ENCODE measurements around the gene CDKN3. TPM values are rescaled to one million over a fixed set of nuclear protein-coding genes. Genes with fewer than 3 reads are reported as not detected.
"Not testable (repeated sequence)": the region's sequence is repeated elsewhere in the genome, so short reads cannot be mapped to it uniquely, and the experiment has no call there.

The CDKN3 gene
- total RNA-seq, 2 experiments from 2014 or later, result 76.3 to 79.6 TPM

GRCh38 chr14:54381821-54382220, 15.0 kb upstream of the CDKN3 start:
- Mint-ChIP-seq H3K36me3 (ENCODE audit: low read depth) (no peaks in the 10 kb centered on the region), H3K9me3 (no peaks in the 10 kb centered on the region), H3K4me1 (no peaks in the 10 kb centered on the region), H3K27ac (no peak overlapping the region), H3K4me3 (no peak overlapping the region), H3K27me3 (peaks cover 25% of the 10 kb centered on the region)
- POLR2A ChIA-PET, result interaction anchor here (1.1 kb wide), 1 partner anchor 14 kb away, joined by 3 read pairs; the partner anchor contains the start of gene CDKN3
- CTCF ChIA-PET, result interaction anchor here (1.8 kb wide), 1 partner anchor 13 kb away, joined by 4 read pairs; no protein-coding TSS in a partner anchor
- DNase-seq, result no peak

GRCh38 chr14:54383835-54384234, 13.0 kb upstream of the CDKN3 start:
- Mint-ChIP-seq H3K4me1 (no peaks in the 10 kb centered on the region), H3K9me3 (no peaks in the 10 kb centered on the region), H3K27me3 (peaks cover 35% of the 10 kb centered on the region), H3K4me3 (no peak overlapping the region), H3K36me3 (ENCODE audit: low read depth) (no peaks in the 10 kb centered on the region), H3K27ac (no peak overlapping the region)
- CTCF ChIA-PET, result no interaction called here
- DNase-seq, result no peak
- POLR2A ChIA-PET, result no interaction called here

- ChIA-PET CTCF (no interaction called here), POLR2A (no interaction called here)
- Mint-ChIP-seq H3K27ac (no peak overlapping the region), H3K27me3 (peaks cover 24% of the 10 kb centered on the region), H3K4me1 (no peaks in the 10 kb centered on the region), H3K36me3 (ENCODE audit: low read depth) (no peaks in the 10 kb centered on the region), H3K4me3 (no peak overlapping the region), H3K9me3 (no peaks in the 10 kb centered on the region)
- DNase-seq, result no peak
Measured at GRCh38 chr14:54385556-54385955, 11.3 kb upstream of the CDKN3 start.

GRCh38 chr14:54387328-54387727, 9.5 kb upstream of the CDKN3 start:
- H3K27me3 Mint-ChIP-seq, result peaks cover 22% of the 10 kb centered on the region
- no peak overlapping the region for H3K4me3 Mint-ChIP-seq
- no peaks in the 10 kb centered on the region for H3K4me1 Mint-ChIP-seq
- POLR2A ChIA-PET, result no interaction called here
- CTCF ChIA-PET, result interaction anchor here (1.1 to 1.5 kb wide), 2 partner anchors 8 to 10 kb away, joined by 4 to 6 read pairs; partner anchors contain the start of gene CDKN3
- H3K9me3 Mint-ChIP-seq, result no peaks in the 10 kb centered on the region
- H3K36me3 Mint-ChIP-seq (ENCODE audit: low read depth), result no peaks in the 10 kb centered on the region
- H3K27ac Mint-ChIP-seq, result no peak overlapping the region
- DNase-seq, result no peak

- DNase-seq, result no peak
- CTCF ChIA-PET, result interaction anchor here (1.0 kb wide), 1 partner anchor 51 kb away, joined by 3 read pairs; no protein-coding TSS in a partner anchor
- Mint-ChIP-seq H3K27ac (no peak overlapping the region), H3K4me1 (peaks cover 3% of the 10 kb centered on the region), H3K4me3 (no peak overlapping the region), H3K9me3 (no peaks in the 10 kb centered on the region), H3K36me3 (ENCODE audit: low read depth) (peaks cover 3% of the 10 kb centered on the region), H3K27me3 (peaks cover 16% of the 10 kb centered on the region)
- POLR2A ChIA-PET, result no interaction called here
Measured at GRCh38 chr14:54392131-54392859, 4.5 kb upstream of the CDKN3 start.

- DNase-seq; H3K36me3 Mint-ChIP-seq (ENCODE audit: low read depth); H3K4me3 Mint-ChIP-seq; H3K27ac Mint-ChIP-seq; H3K9me3 Mint-ChIP-seq; H3K27me3 Mint-ChIP-seq: not testable (repeated sequence)
- CTCF ChIA-PET, result interaction anchor here (1.0 kb wide), 1 partner anchor 50 kb away, joined by 3 read pairs; no protein-coding TSS in a partner anchor
- POLR2A ChIA-PET, result interaction anchor here (1.3 kb wide), 1 partner anchor 42 kb away, joined by 3 read pairs; no protein-coding TSS in a partner anchor
- peaks cover 13% of the 10 kb centered on the region for H3K4me1 Mint-ChIP-seq
Measured at GRCh38 chr14:54392986-54393884, 3.6 kb upstream of the CDKN3 start.

GRCh38 chr14:54394596-54394995, 2.2 kb upstream of the CDKN3 start:
- no peak for DNase-seq
- POLR2A ChIA-PET, result interaction anchor here (1.3 kb wide), 1 partner anchor 41 kb away, joined by 3 read pairs; no protein-coding TSS in a partner anchor
- Mint-ChIP-seq H3K9me3 (no peaks in the 10 kb centered on the region), H3K36me3 (ENCODE audit: low read depth) (peaks cover 11% of the 10 kb centered on the region), H3K4me1 (peaks cover 26% of the 10 kb centered on the region), H3K4me3 (no peak overlapping the region), H3K27ac (no peak overlapping the region), H3K27me3 (peaks cover 2% of the 10 kb centered on the region)
- CTCF ChIA-PET, result interaction anchor here (0.8 kb wide), 1 partner anchor 13 kb away, joined by 4 read pairs; no protein-coding TSS in a partner anchor

GRCh38 chr14:54395284-54395683, 1.5 kb upstream of the CDKN3 start:
- Mint-ChIP-seq H3K27me3 (peaks cover 2% of the 10 kb centered on the region), H3K36me3 (ENCODE audit: low read depth) (peaks cover 13% of the 10 kb centered on the region), H3K9me3 (no peaks in the 10 kb centered on the region), H3K4me3 (no peak overlapping the region), H3K4me1 (peaks cover 26% of the 10 kb centered on the region), H3K27ac (no peak overlapping the region)
- ChIA-PET CTCF (interaction anchor here (0.8 to 3.0 kb wide), 2 partner anchors 13 to 379 kb away, joined by 4 to 24 read pairs; no protein-coding TSS in a partner anchor), POLR2A (interaction anchor here (3.7 kb wide), 1 partner anchor 93 kb away, joined by 34 read pairs; the partner anchor contains the start of gene GMFB)
- no peak for DNase-seq

- ChIA-PET CTCF (interaction anchor here (0.7 to 3.4 kb wide), 7 partner anchors 14 to 1352 kb away, joined by 3 to 24 read pairs (median 4); partner anchors contain the start of gene CGRRF1), POLR2A (interaction anchor here (1.0 to 3.7 kb wide), 5 partner anchors 14 to 92 kb away, joined by 3 to 34 read pairs (median 7); partner anchors contain the start of genes CNIH1 and GMFB)
- Mint-ChIP-seq H3K27ac (no peak overlapping the region), H3K4me1 (peaks cover 26% of the 10 kb centered on the region), H3K4me3 (peak overlapping the region; percentile 9), H3K9me3 (no peaks in the 10 kb centered on the region), H3K36me3 (ENCODE audit: low read depth) (peaks cover 15% of the 10 kb centered on the region), H3K27me3 (peaks cover under 1% of the 10 kb centered on the region)
- no peak for DNase-seq
Measured at GRCh38 chr14:54395716-54396115, 1.1 kb upstream of the CDKN3 start.

GRCh38 chr14:54396183-54396492, 669 bp upstream of the CDKN3 start:
- CTCF ChIA-PET, result interaction anchor here (0.7 to 3.4 kb wide), 9 partner anchors 39 to 1351 kb away, joined by 3 to 24 read pairs (median 3); partner anchors contain the start of gene CGRRF1
- no peak for DNase-seq
- H3K4me3 Mint-ChIP-seq, result peak overlapping the region; percentile 87

GRCh38 chr14:54399560-54399959, 2.8 kb downstream of the CDKN3 start:
- Mint-ChIP-seq H3K4me3 (no peak overlapping the region), H3K27ac (no peak overlapping the region), H3K9me3 (peaks cover 2% of the 10 kb centered on the region), H3K27me3 (no peaks in the 10 kb centered on the region), H3K36me3 (ENCODE audit: low read depth) (peaks cover 47% of the 10 kb centered on the region), H3K4me1 (peaks cover 37% of the 10 kb centered on the region)
- POLR2A ChIA-PET, result no interaction called here
- CTCF ChIA-PET, result interaction anchor here (0.6 kb wide), 1 partner anchor 1322 kb away, joined by 3 read pairs; no protein-coding TSS in a partner anchor
- DNase-seq, result no peak

More at GRCh38 chr14:54396183-54396492, 669 bp upstream of the CDKN3 start:
- H3K27ac Mint-ChIP-seq, result peak overlapping the region; percentile 78
- H3K4me1 Mint-ChIP-seq, result peaks cover 26% of the 10 kb centered on the region
- POLR2A ChIA-PET, result interaction anchor here (1.0 to 3.7 kb wide), 10 partner anchors 10 to 377 kb away, joined by 3 to 34 read pairs (median 6); partner anchors contain the start of genes CNIH1 and GMFB
- H3K9me3 Mint-ChIP-seq, result no peaks in the 10 kb centered on the region
- H3K27me3 Mint-ChIP-seq, result no peaks in the 10 kb centered on the region
- peaks cover 16% of the 10 kb centered on the region for H3K36me3 Mint-ChIP-seq (ENCODE audit: low read depth)

- CTCF ChIA-PET, result interaction anchor here (0.7 kb wide), 1 partner anchor 28 kb away, joined by 4 read pairs; no protein-coding TSS in a partner anchor
- H3K4me3 Mint-ChIP-seq, result not testable (repeated sequence)
- H3K36me3 Mint-ChIP-seq (ENCODE audit: low read depth), result peaks cover 78% of the 10 kb centered on the region
Measured at GRCh38 chr14:54403401-54404005, 6.7 kb downstream of the CDKN3 start.

More at GRCh38 chr14:54403401-54404005, 6.7 kb downstream of the CDKN3 start:
- H3K27ac Mint-ChIP-seq, POLR2A ChIA-PET, H3K27me3 Mint-ChIP-seq, H3K9me3 Mint-ChIP-seq, DNase-seq: not testable (repeated sequence)
- peaks cover 34% of the 10 kb centered on the region for H3K4me1 Mint-ChIP-seq

All from activated CD4-positive, alpha-beta memory T cell treated with anti-CD3 and anti-CD28 coated beads, Interleukin-2, amount 10 ng/mL, durations not matched to agents 7 days and 5 days (primary cell).